Dermis microvascular lymphatic vessel endothelial cell (primary cell): ENCODE results near the gene PRG3. TPM values are rescaled to one million over a fixed set of nuclear protein-coding genes. Genes with fewer than 3 reads are reported as not detected.

Source experiments
- DNase-seq, 2 donors: peaks; one replicate each; pipeline versions ENCODE4 v3.0.0 to v3.0.0-alpha.2; 2010; ENCODE audit warnings: low read depth in 2 of 2
- total RNA-seq: library from RNA; depleted of rRNA; stranded (reverse); fragments of >200 nt; gene quantifications from 2 replicates; pipeline ENCODE4 v1.2.1, GENCODE V29; 2014

PRG3 gene, protein sequence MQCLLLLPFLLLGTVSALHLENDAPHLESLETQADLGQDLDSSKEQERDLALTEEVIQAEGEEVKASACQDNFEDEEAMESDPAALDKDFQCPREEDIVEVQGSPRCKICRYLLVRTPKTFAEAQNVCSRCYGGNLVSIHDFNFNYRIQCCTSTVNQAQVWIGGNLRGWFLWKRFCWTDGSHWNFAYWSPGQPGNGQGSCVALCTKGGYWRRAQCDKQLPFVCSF
- total RNA-seq, result not detected in 2 replicates

GRCh38 chr11:57380975-57381374, at the start of gene PRG3:
TSS of gene PRG3 (minus strand) at chr11:57381150. CDS start at chr11:57380708, 442 bp downstream.
- DNase-seq, result no peak

DNA sequence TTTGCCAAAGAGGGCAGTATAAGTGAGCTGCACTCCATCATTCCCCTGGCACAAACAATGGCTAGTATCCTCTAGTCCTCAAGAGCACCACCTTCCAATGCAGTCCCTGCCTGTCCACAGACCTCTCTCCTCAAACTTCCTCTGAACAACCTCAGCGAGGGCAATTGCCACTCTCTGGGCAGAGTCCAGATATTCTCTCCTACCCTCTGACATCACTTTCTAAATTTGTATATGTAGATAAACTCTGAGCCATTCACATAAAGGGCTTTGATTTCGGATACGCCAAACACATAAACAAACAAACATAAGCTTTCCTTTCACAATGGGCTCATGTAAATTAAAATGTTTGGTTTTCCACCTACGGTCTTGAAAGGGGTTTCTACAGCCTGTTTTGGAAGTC, 49.0 kb upstream of the PRG3 start:
- DNase-seq, result no peak

GRCh38 chr11:57428643-57429042, 47.7 kb upstream of the PRG3 start:
- DNase-seq, result no peak

DNA sequence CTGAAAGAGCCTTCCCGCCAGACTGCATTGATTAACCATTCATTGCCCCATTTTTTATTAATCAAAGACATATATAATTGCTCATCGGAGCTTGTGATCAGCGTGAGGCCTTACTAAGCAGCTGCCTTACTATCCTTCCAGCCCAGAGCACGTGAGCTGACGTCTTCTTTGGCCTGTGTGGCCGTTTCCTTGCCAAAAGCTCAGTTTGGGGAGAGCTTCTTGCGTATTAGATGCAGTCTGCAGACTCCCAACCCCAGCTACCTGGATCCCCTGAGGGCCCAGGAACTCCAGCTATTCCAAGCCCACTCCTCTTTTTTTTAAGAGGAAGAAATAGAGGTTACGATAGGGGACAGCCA, 46.8 kb upstream of the PRG3 start:
- DNase-seq, result no peak

DNA sequence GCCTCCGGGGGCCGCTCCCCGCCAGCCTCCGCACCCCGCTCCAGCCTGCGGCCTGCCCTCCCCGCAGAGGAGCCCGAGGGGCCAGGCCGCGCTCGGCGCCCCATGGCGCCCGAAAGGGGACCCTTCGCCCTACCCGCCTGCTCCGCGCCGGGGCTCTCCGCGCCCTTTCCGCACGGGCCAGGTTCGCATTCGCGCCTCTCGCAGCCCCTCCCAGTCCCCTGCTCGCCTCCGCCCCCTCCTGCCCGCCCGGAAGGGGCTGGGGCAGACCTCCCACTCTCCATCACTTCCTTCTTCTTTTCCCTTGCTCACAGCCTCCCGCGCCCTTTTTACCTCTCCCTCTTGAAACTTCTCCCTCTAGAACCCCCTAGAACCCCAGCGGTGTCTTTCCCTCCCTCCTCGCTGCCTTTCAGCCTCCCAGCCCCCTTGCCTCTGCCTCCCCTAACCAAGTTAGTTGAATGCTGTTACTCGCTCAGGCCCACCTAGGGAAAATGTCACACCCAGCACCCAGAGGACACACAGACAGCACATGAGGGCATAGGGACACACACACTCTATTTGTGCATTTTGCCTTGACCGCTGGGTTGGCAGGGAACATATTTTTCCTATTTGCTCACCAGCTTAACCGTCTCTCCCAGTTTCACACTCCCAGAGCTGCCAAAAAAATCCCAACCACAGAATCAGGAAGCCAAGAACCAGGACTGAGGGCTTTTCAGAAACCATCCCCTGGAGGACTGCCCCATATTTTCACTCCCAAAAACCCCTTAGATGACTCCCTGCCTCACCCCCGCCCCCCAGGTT, 46.2 kb upstream of the PRG3 start, which contains the start of gene SLC43A3:
Gene SLC43A3 (minus strand): TSS at position 193 of the 798 bp plus-strand sequence. CDS start 949 bp downstream, outside the sequence.
- peak; percentile 50 to 70 for DNase-seq

GRCh38 chr11:57426439-57426928, 45.5 kb upstream of the PRG3 start:
- DNase-seq, result peak; percentile 30 to 44

DNA sequence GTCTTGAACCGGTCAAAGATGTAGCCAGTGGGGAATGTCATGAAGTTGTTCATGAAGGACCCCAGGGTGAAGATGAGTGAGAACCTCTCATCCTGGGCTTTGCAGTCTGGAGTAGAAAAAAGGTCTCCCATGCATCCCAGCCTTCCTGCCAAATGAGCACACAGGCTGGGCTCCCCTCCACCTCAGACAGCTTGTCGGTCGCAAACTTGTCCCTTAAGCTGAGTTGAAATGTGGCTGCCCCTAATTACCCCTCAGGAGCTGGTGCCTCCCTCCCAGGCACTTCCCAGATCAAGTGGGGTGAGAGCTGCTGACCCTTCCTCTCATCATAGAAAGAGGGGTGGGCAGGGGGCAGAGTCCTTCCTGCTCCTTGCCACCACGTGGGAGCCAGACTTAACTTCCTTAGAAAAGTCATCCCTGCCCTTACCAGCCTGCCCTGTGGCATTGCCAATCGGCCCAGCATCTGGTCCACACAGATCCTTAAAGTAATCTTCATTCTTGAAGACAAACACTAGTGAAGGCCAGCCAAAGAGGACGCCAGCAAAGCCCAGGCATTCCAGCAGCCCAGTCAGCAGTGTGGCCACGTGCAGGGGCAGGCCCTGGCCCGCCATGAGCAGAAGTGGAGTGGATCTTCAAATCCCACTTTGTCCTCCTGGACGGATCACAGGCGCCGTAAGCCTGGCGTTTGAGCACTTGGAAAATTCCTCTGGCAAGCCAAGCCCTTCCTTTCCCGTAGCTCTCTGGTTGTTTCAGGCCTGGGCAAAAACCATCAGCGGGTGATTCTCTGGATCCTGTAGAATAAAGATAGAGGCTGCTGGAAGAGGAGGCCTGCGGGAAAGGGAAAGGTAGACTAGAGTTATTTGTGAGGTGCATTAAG, 44.9 kb upstream of the PRG3 start:
- DNase-seq, result peak; percentile 24 to 31

DNA sequence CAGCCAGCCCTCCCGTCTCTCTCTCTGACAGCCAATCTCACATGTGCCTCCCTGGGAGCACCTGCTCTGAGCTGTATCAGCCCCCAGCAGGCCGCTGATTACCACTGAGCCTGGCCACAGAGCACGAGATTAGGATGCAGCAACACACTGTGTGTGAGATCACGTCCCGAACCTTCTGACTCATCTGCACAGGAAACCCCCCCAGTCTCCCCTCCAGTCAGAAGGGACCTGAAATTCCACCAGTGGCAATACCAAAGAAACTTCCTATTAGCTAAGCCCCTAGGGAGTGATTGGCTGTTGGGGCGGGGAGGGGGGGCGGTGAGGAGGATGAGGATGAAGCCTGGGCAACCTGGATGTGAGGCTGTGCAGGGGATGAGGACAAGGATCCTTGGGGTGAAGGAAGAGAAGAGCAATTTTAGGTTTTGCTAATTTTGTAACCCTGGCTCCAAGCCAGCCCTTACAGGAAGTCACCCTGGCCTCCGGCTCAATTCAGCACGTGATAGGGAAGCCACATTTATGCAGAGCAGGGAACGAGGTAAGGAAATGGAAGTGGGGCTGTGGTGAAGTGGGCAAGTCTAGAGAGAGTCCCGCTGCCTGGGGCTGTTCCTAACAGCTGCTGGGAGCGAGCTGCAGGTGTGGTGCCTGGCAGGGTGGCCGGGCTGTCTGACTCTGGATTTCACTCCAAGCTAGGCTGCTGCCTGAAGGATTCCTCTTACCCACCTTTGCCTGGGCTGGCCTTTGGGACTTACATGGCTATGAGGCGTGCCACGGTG, 44.0 kb upstream of the PRG3 start:
- peak; percentile 98 to 99 for DNase-seq

DNA sequence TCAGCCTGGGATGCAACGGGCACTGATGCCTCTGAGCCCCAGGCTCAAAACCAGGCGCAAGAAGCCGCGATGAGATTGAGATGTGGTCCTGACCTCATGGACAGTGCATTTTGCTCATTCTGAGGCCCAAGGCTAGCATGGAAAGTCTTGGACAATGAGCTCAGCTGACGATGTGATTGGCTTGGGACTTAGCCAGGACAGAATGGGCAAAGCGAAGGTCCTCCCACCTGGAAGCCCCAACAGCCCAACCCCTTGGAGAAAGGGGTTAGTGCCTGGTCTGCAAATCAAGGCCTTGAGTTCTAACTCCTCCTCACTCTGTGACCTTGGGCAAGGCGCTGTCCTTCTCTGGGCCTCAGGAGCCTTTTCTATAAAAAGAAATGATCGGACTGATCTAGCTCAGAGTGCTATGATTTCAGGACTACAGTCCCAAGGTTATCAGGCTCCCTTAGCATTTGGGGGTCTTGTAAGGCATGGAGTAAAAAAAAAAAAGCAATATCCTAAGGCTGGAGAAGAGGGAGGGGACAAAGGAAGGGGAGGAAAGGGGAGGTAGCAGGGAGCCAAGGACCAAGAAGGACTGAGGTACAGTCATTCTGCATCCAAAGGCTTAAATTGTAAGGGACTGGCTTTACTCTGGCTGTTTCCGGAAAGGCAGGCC, 43.3 kb upstream of the PRG3 start:
- DNase-seq, result no peak

- no peak for DNase-seq
Observed at GRCh38 chr11:57422669-57423068, 41.7 kb upstream of the PRG3 start.

GRCh38 chr11:57421805-57422204, 40.9 kb upstream of the PRG3 start:
- DNase-seq, result no peak

GRCh38 chr11:57421066-57421465, 40.1 kb upstream of the PRG3 start:
- DNase-seq, result no peak

DNA sequence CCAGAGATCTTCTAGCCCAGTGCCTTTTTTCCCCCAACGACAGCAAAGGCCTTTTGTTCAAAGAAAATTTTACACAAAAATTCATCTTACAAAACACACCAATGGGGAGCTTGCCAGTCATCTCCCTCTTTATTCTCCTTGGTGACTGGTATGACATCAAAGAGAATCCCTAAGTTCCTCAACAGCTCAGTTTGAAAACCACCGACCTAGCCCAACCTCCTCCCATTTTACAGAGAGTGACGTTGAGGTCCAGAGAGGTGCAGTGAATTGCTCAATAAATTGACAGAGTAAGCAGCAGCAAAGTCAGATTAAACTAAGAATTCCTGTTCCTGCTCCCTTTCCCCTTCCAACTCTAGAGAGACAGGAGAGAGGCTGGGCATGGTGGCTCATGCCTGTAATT, 38.2 kb upstream of the PRG3 start:
- no peak for DNase-seq

DNA sequence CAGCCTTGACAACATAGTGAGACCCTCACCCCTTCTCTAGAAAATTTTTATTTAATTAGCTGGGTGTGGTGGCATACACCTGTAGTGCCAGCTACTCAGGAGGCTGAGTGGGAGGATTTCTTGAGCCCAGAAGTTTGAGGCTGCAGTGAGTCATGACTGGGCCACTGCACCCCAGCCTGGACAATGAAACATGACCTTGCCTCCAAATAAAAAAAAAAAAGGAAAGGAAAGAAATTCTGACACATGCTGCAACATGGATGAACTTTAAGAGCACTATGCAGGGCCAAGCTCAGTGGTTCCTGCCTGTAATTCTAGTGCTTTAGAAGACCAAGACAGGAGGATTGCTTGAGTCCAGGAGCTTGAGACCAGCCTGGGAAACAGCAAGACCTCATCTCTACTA, 37.2 kb upstream of the PRG3 start:
- no peak for DNase-seq

- no peak for DNase-seq
Observed at GRCh38 chr11:57417056-57417455, 36.1 kb upstream of the PRG3 start.

GRCh38 chr11:57416436-57416835, 35.5 kb upstream of the PRG3 start:
- peak in 1 of 2 donors; percentile 75 for DNase-seq

DNA sequence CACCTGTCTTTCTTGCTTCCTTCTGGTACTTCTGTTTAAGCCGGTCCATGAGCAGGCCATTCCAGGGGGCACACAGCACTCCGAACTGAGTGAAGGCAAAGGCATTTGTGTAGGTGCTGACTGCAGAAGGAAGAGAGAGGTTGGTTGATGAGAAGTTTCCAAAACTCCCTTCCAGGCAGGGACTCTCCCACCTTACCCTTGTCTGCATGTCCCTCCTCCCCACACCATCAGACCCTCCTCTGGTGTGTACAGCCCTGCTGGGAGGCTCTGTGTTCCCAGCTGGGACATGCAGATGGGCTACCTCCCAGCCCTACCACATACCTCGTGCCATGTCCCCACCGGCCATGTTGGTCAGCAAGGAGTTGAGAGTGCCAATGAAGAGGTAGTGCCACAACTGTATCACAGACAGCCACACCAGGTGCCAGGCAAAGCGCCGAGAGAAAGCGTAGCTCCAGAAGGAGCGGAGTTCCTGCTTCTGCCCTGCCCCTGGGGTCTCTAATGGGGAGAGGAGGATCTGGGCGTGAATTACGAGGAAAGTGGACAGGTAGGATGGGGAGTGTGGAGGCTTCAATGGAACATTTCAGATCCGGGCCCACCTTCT, 33.8 kb upstream of the PRG3 start:
- DNase-seq, result no peak

DNA sequence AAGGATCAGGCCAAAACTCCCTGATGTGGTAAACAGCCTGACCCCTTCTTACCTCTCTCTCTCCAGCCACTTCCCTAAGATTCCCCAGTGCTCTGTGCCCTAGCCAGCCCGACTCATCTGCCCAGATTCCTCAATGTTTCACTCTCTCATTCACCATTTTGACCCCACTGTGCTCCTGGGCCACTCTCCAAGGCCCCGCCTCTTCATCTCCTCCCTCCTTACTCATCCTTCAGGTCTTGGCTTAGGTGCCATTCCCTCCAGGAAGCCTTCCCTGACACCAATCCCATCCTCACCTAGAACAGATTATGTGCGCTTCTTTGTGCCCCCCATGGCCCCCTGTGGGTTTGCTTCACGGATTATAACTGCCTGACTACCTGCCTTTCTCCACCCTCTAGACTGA, 32.7 kb upstream of the PRG3 start:
- no peak for DNase-seq

DNA sequence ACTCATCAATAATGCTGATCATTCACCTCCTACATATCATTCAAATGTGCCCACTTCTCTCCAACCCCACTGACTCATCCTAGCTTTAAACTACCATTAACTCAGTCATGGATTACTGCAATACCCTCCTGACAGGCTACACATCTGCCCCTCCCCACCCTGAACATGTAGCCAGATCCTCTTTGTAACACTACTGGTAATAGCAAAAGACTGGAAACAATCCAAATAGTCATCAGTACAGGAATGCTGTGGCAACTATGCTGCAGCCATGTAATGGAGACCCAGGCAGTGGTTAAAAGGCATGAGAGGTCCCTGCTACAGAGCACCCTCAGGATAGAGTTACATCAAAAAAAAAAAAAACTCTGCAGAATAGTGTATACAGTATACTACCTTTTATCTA, 29.3 kb upstream of the PRG3 start:
- DNase-seq, result no peak
